Type B pancreatic cell (in vitro differentiated cells): ENCODE data around the gene COMMD4. TPM values are rescaled to one million over a fixed set of nuclear protein-coding genes. Genes with fewer than 3 reads are reported as not detected.
A peak's percentile ranks its signal among the peaks of the same experiment; 100 is the strongest.

Experiments used
- DNase-seq: peaks from one replicate; pipeline ENCODE4 v3.0.0; 2021; ENCODE audit warnings: mixed read lengths; ENCODE audit not compliant: unreplicated experiment; ENCODE audit errors: extremely low spot score
- H3K27ac Mint-ChIP-seq: 2 replicates; pipeline ENCODE4 v1.8.0; 2021; ENCODE audit warnings: mild to moderate bottlenecking, mixed read lengths
- H3K27me3 Mint-ChIP-seq: 2 replicates; pipeline ENCODE4 v1.8.0; 2021; ENCODE audit warnings: mixed read lengths
- H3K36me3 Mint-ChIP-seq: 2 replicates; pipeline ENCODE4 v1.8.0; 2021; ENCODE audit warnings: mixed read lengths
- H3K4me1 Mint-ChIP-seq: one replicate; pipeline ENCODE4 v1.8.0; 2021; ENCODE audit warnings: mixed read lengths; ENCODE audit not compliant: unreplicated experiment
- H3K4me3 Mint-ChIP-seq: 2 replicates; pipeline ENCODE4 v1.8.0; 2021; ENCODE audit warnings: mild to moderate bottlenecking, mixed read lengths
- H3K9me3 Mint-ChIP-seq: 2 replicates; pipeline ENCODE4 v1.8.0; 2021; ENCODE audit warnings: mixed read lengths
- CTCF ChIP-seq: fragments of 200-600 bp; sonication (generic); conservative IDR thresholded peaks from 2 replicates; pipeline ENCODE4 v1.5.0; 2021; ENCODE audit warnings: antibody characterized with exemption, mild to moderate bottlenecking
- total RNA-seq: library from RNA; stranded (reverse); gene quantifications from 2 replicates; pipeline ENCODE4 v1.2.1, GENCODE V29; 2021; ENCODE audit warnings: low replicate concordance

Gene COMMD4
- total RNA-seq, 1 donor from 2014 or later, result 97.7 TPM

DNA sequence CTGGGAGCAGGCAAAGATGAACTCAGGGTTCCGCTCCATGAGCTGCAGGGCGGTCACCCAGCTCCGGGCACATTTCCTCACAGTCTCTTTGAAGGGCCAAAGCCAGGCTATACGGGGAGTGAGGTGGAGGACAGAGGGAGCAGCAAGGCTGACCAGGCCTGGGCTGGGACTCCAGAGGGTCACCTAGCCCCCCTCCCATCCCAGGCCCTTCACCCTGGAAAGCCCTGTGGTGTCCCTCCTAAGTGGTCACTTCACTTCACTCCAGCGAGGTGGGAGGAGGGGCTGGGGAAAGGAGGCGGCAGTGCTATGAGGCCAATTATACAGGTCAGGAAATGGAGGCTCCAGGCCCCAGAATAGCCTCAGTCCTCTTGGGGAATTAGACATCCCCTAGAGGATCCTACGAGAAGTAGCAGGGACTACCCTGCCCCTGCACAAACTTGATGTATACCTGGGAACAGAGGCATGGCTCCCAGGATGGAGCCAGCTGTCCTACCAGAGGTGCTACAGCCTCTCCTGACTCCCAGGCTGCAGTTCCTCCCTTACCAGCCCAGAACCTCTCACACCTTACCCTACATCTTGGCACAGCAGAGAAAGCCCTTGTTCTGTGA is 26.9 kb downstream of the COMMD4 start:
- H3K36me3 Mint-ChIP-seq, result no peaks in the 10 kb centered on the region
- TF ChIP-seq CTCF, result no peak
- peak; percentile 64 for DNase-seq
- no peaks in the 10 kb centered on the region for H3K27me3 Mint-ChIP-seq
- peak overlapping the region; percentile 64 for H3K27ac Mint-ChIP-seq
- H3K4me3 Mint-ChIP-seq, result no peak overlapping the region
- H3K9me3 Mint-ChIP-seq, result no peaks in the 10 kb centered on the region
- no peaks in the 10 kb centered on the region for H3K4me1 Mint-ChIP-seq

GRCh38 chr15:75363786-75364185 is 27.9 kb downstream of the COMMD4 start:
- DNase-seq, result peak; percentile 51
- Mint-ChIP-seq H3K36me3 (no peaks in the 10 kb centered on the region), H3K4me3 (no peak overlapping the region), H3K27me3 (no peaks in the 10 kb centered on the region), H3K27ac (no peak overlapping the region), H3K9me3 (no peaks in the 10 kb centered on the region), H3K4me1 (no peaks in the 10 kb centered on the region)
- no peak for TF ChIP-seq CTCF

- no peak overlapping the region for H3K4me3 Mint-ChIP-seq
- no peak for TF ChIP-seq CTCF
- no peaks in the 10 kb centered on the region for H3K9me3 Mint-ChIP-seq
- DNase-seq, result no peak
- peaks cover 10% of the 10 kb centered on the region for H3K4me1 Mint-ChIP-seq
- no peaks in the 10 kb centered on the region for H3K27me3 Mint-ChIP-seq
- peaks cover 3% of the 10 kb centered on the region for H3K36me3 Mint-ChIP-seq
- no peak overlapping the region for H3K27ac Mint-ChIP-seq
Measured at GRCh38 chr15:75364881-75365280, 29.0 kb downstream of the COMMD4 start.

GRCh38 chr15:75366163-75366562 is 30.3 kb downstream of the COMMD4 start:
- no peak for TF ChIP-seq CTCF
- no peak overlapping the region for H3K27ac Mint-ChIP-seq
- DNase-seq, result no peak
- peaks cover 11% of the 10 kb centered on the region for H3K4me1 Mint-ChIP-seq
- H3K9me3 Mint-ChIP-seq, result no peaks in the 10 kb centered on the region
- H3K4me3 Mint-ChIP-seq, result no peak overlapping the region
- H3K27me3 Mint-ChIP-seq, result no peaks in the 10 kb centered on the region
- peaks cover 6% of the 10 kb centered on the region for H3K36me3 Mint-ChIP-seq

GRCh38 chr15:75367006-75367405 is 31.1 kb downstream of the COMMD4 start:
- TF ChIP-seq CTCF, result no peak
- no peak for DNase-seq
- peaks cover 7% of the 10 kb centered on the region for H3K36me3 Mint-ChIP-seq
- no peaks in the 10 kb centered on the region for H3K9me3 Mint-ChIP-seq
- H3K4me1 Mint-ChIP-seq, result peaks cover 11% of the 10 kb centered on the region
- H3K4me3 Mint-ChIP-seq, result peak overlapping the region; percentile 19
- H3K27ac Mint-ChIP-seq, result no peak overlapping the region
- H3K27me3 Mint-ChIP-seq, result no peaks in the 10 kb centered on the region
